Ecto neural progenitor cell (in vitro differentiated cells): Measurements from ENCODE around the gene CBX3.
A peak's percentile ranks its signal among the peaks of the same experiment; 100 is the strongest.
"Not testable (repeated sequence)": the region's sequence is repeated elsewhere in the genome, so short reads cannot be mapped to it uniquely, and the experiment has no call there.

Source experiments
- DNase-seq: peaks from one replicate; pipeline ENCODE4 v3.0.0-alpha.2; 2018; ENCODE audit warnings: low spot score

The CBX3 gene

DNA sequence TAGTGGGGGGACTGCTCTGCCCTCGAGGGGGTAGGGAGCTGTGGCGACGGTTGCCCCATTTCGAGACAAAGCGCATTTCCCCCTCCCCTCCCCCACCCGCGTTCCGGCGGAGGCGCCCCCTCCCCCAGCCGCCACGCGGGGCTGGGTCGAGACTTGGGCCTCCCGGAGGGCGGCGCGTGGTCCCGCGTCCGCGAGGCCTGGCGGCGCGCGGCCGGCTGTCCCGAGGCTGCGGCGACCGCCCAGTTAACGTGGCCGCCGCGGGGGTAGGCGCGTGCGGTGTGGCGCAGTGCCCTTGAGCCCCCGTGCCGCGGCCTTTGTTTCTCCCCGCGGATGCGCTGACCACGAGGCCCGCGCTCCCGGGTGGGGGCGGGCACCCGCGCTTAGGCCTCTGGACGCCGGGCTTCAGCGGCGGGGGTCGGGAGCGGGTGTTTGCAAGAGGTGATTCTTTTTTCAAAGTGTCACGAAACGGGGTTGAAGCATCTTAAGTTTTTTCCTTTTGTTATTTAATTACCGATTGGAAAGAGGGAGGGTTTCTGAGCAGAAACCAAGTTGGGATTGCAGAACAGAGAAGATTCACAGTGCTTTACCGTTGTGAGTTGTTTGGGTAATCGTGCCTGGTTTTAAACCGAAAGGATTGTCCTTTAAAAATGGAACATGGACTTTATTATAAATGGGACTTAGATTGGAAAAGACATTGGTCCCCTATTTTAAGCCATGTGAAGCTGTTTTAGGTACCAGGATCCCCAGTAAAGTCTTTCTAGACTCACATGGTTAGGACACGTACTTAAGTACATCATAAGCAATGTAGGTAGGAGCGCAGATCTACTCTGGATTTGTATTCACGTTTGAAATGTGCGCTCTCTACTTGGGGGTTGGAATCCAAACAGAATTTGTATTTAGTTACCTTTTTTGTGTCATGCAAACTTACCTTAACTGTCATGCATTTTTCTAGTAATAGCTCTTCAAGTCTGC is 760 bp downstream of the CBX3 start:
- DNase-seq = no peak

DNA sequence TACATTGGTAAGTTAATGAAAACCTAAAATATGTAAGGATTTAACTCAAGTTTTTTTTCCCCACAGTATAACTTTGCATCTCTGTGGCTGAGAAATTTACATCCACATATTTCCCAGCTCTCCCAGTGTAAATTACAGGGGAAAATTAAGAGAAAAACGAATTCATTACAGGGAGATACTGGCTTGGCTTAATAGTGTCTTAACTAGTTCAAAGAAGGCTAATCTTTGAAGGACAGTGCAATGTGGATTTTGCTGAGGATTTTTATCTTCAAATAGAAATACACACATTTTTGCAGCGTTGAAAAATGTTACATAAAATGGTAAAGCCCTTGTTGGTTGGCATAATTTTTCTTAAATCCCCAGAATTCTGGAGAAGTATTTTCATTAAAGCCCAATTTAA is 1.5 kb downstream of the CBX3 start:
- DNase-seq = no peak

DNA sequence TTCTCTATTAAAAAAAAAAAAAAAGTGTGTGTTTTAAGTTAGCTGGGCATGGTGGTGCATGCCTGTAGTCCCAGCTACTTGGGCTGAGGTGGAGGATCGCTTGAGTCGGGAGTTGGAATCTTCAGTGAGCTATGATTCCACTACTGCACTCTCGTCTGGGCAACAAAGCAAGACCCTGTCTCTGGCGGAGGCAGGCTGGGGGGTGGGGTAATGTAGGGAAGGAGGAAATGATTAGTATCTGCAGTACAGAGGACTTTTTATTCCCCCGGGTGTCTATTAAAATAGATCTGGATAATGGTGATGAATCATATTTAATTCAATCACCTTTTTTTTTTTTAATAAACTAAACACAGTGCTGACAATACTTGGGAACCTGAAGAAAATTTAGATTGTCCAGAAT is 6.5 kb downstream of the CBX3 start:
- no peak for DNase-seq

DNA sequence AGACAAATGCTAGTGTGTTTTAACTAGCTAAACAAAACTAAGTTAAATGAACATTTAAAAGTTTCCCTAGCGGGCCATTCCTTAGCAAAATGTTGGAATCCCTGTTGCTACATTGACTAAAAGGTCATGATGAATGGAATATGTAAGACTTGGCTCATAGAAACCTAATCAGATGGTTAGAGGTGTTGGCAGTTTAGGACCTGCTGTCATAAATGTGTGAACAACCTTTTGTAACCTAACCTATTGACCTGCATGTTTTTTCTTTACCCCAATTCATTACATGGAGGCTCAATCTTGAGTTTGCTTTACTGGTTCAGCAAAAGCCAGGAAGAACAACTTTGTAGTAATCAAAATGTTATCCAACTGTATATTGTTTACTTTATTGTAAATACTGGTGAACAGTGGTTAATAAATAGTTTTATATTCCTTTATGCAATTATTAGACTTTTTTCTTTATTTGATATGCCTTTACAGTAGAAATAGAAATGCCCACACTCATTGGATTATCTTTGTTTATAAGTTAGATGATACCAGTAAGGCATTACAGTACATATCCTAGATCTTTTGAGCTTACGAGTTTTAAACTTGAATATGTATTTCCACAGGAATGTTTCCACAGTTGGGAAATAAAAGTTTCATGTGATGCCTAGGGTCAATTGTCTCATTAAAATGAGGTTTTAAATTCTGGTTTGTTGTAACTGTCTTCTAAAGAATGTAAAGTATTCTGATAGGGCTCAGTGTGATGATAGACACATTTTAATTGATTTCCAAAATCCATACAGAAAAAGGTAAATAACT is 11.6 kb downstream of the CBX3 start:
- DNase-seq = no peak

DNA sequence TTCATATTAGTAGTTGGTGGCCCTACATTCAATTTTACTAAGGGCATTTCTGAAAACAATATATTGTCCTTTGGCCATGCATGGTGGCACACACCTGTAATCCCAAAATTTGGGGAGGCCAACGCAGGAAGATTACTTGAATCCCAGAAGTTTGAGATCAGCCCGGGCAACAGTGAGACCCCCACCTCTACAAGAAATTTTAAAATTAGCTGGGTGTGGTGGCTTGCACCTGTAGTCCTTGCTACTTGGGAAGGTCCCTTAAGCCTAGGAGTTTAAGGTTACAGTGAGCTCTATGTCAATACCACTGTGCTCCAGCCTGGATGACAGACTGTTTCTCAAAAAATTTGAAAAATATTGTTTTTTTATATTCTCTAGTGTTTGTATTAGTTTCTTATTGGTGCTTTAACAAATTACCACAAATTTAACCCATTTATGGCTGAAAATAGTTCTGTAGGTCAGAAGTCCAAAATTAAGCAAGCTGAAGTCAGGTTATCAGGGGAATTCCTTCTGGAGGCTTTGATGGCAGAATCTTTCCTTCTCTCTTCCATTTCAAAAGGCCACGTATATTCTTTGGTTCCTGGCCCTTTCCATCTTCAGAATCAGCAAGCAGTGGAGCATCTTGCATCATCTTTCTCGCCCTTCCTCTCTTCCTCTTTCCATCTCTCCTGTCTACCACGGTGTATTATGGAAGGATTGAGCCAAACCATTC is 12.4 kb downstream of the CBX3 start:
- no peak for DNase-seq

DNA sequence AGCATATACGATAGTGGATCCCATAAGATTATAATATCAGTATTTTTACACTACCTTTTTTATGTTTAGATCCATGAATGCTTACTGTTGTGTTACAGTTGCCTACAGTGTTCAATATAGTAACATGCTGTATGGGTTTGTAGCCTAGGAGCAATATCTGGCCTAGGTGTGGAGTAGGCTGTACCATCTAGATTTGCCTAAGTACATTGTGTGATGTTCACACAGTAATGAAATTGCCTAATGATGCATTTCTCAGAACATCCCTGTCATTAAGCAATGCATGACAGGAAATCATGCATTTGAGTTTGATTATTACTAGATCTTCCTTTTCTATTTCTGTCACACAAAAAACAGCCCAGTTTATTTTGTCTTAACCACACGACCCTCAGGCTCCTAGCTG is 14.5 kb downstream of the CBX3 start:
- DNase-seq = no peak

DNA sequence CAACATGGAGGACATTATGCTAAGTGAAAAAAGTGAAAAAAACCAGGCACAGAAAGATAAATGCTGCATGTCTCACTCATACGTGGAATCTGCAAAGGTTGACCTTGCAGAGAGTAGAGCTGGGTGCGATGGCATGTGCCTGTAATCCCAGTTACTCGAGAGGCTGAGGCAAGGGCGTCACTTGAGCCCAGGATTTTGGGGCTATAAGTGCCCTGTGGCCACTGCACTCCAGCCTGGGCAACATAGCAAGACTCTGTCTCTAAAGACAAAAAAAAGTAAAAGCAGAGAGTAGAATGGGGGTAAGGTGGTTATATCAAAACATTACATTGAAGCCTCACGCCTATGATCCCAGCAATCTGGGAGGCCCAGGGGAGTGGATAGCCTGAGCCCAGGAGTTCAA is 22.8 kb downstream of the CBX3 start:
- DNase-seq = peak; percentile 15

DNA sequence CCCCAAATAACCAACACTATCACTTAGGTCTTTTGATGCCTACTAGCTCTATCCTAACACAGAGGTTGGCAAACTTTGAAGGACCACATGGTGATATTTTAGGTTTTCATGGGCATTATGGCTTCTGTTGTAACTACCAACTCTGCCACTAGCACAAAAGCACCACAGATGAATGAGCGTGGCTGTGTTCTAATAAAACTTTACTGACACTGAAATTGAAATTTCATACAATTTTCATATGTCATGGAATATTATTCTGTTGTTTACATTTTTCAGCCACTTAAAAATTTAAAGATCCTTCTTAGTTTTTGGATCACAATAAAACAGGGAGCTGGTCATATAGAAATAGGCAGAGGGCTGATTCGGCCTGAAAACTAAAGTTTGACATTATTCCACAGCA is 26.4 kb downstream of the CBX3 start:
- DNase-seq = no peak

DNA sequence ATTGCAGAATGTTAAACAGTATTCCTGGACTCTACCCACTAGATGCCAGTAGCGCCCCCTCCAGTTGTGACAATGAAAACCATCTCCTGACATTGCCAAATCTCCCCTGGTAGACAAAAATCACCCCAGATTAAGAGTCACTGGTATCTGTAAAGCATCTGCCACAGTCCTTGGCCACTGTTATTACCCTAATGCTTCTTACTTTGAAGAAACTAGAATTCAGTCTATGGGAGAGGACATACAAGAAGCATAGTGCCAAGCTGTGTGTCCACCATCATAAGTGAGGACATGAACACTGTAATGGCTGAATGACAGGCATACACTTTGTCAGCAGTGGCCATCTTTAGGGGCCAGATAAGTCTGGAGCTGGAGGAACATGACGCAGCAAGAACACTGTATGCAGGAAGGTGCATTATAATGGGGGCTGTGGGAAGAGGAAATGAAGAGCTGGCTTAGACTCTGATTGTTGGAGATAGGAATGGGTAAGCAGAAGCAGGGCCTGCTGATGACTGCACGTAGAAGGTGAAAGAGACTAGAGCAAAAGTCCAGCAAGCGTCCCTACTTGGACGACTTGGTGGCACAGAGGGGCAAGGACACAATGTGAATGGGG is 32.5 kb downstream of the CBX3 start:
- peak; percentile 8 for DNase-seq

DNA sequence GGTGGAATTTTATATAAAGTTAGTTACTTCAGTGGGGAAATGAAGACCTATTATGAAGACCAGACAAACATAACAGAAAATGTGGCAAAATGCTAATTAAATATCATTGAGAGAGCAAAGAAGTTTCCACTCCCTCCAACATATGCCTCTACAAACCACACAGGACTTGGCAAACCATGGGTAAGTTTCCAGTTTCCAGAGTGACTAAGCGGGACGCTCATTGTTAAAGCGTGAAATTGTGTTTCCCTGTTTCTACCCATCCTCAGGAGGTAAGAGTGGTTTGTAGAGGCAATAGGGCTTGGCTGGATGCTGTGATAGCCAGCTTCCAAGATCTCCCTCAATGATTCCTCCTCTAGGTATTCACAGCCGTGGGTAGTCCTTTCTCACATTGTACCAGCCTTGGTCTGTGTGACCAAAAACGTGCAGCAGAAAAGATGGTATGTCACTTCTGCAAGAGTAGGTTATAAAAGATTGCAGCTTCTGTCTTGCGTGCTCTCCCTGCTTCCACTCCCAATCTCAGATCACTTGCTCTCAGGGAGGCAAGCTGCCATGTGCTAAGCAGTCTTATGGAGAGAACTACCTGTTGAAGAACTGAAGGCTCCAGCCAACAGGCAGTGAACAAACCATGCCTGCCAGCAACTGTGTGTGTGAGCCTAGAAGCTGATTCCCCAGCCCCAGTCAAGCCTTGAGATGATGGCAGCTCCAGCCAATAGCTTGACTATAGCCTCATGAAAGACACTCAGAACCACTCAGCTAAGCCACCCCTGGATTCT is 35.7 kb downstream of the CBX3 start:
- DNase-seq = peak; percentile 10

DNA sequence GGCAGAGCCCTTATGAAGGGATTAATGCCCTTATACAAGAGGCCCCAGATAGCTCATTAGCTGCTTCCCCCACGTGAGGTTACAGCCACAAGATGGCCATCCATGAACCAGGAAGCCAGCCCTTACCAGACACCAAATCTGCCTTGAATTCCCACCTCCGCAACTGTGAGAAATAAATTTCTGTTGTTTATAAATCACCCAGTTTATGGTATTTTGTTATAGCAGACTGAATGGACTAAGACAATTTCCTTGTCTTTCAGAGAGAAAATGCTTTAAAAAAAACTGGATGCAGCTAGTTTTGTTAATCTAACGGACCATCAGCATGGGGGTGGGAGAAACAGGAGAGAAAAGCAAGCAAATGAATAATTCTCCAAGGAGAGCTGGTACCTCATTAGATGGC is 36.5 kb downstream of the CBX3 start:
- DNase-seq = no peak

DNA sequence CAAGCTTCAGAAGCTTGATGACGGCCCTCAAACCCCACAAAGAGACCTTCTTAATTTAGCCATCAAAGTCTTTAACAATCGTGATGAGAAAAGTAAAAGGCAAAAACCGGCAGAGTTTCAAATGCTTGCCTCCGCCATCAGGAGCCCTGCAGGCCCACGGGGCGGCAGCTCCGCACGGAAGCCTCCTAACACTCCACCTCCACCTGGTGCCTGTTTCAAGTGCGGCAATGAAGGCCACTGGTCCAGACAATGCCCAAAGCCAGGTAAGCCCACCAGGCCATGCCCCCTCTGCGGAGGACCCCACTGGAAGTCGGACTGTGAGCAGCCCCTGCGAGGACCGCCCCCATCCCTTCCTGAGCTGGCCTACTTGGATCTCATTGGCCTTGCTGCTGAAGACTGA is 43.6 kb downstream of the CBX3 start:
- DNase-seq = no peak

DNA sequence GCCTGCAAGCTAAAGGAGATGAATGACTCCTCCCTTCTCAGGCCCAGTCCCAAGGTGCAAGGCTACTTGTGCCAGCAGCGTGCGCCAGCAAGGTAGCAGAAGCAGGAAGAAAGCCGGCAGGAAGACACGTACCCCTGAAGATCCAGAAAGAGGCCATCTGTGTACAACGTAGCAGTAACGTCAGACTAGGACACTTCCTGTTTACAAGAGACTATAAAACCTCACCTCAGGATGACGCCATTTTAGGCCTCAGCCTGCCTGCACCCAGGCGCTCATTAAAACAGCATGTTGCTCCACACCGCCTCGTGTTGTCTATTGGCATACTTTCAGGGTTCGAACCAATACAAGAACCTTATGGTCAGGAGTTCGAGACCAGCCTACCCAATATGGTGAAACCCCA is 48.7 kb downstream of the CBX3 start:
- DNase-seq = no peak

DNA sequence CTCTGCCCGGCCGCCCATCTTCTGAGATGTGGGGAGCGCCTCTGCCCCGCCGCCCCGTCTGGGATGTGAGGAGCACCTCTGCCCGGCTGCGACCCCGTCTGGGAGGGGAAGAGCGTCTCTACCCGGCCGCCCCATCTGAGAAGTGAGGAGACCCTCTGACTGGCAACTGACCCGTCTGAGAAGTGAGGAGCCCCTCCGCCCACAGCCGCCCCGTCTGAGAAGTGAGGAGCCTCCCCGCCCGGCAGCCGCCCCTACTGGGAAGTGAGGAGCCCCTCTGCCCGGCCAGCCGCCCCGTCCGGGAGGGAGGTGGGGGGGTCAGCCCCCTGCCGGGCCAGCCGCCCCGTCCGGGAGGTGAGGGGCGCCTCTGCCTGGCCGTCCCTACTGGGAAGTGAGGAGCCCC is 60.3 kb downstream of the CBX3 start:
- DNase-seq = not testable (repeated sequence)
